CD14-positive monocyte (primary cell): ENCODE results near the gene MYO1E. TPM values are rescaled to one million over a fixed set of nuclear protein-coding genes. Genes with fewer than 3 reads are reported as not detected.
"Not testable (repeated sequence)": the region's sequence is repeated elsewhere in the genome, so short reads cannot be mapped to it uniquely, and the experiment has no call there.

Experiments used
- DNase-seq, 3 donors: peaks; one replicate each; pipeline ENCODE4 v3.0.0-alpha.2; 2011 to 2022
- H2AFZ ChIP-seq: 2 replicates; pipeline ENCODE4 v1.6.0; 2012; ENCODE audit warnings: mild to moderate bottlenecking, low read depth, low read length, inconsistent platforms; ENCODE audit not compliant: insufficient read depth, poor library complexity, severe bottlenecking
- H3K27ac ChIP-seq, 2 donors: 1 replicate in 1 of 2; 2 replicates in 1 of 2; pipeline ENCODE4 v1.5.1; 2012 to 2013; ENCODE audit warnings: low read length in 2 of 2, control low read depth in 1 of 2, inconsistent platforms in 1 of 2, low read depth in 1 of 2, mild to moderate bottlenecking in 1 of 2
- H3K27me3 ChIP-seq, 2 donors: one replicate each; pipeline versions ENCODE4 v1.6.0 to v1.6.1; 2011 to 2013; ENCODE audit warnings: low read length in 2 of 2; ENCODE audit not compliant: control insufficient read depth in 2 of 2, insufficient read depth in 2 of 2
- H3K36me3 ChIP-seq, 2 donors: replicated peaks in 1 of 2; 1 replicate in 1 of 2; 2 replicates in 1 of 2; pipeline versions ENCODE4 v1.5.1 to v1.6.1; 2012 to 2013; ENCODE audit warnings: low read length in 2 of 2, control low read depth in 1 of 2, inconsistent platforms in 1 of 2, mild to moderate bottlenecking in 1 of 2; ENCODE audit not compliant: insufficient read depth in 2 of 2, control insufficient read depth in 1 of 2
- H3K4me1 ChIP-seq, 2 donors: 1 replicate in 1 of 2; 2 replicates in 1 of 2; pipeline versions ENCODE4 v1.5.1 to v1.6.1; 2012 to 2013; ENCODE audit warnings: low read length in 2 of 2, control low read depth in 1 of 2, inconsistent platforms in 1 of 2, mild to moderate bottlenecking in 1 of 2, moderate library complexity in 1 of 2; ENCODE audit not compliant: insufficient read depth in 2 of 2, control insufficient read depth in 1 of 2
- H3K4me2 ChIP-seq: replicated peaks from 2 replicates; pipeline ENCODE3; 2012; ENCODE audit warnings: low read length, moderate library complexity, mild to moderate bottlenecking; ENCODE audit not compliant: poor library complexity, severe bottlenecking; ENCODE audit errors: extremely low read depth
- H3K4me3 ChIP-seq, 3 experiments: fragments of 200-600 bp in 1 of 3; sonication (generic) in 1 of 3; replicated peaks in 1 of 3; 1 replicate in 2 of 3; 2 replicates in 1 of 3; pipeline ENCODE4 v1.5.1; 2011 to 2013; ENCODE audit warnings: low read length in 3 of 3, mild to moderate bottlenecking in 3 of 3, control low read depth in 2 of 3, low read depth in 2 of 3, inconsistent platforms in 1 of 3, moderate library complexity in 1 of 3
- H3K79me2 ChIP-seq: 2 replicates; pipeline ENCODE4 v1.6.0; 2012; ENCODE audit warnings: mild to moderate bottlenecking, control low read depth, inconsistent platforms, low read length, moderate library complexity; ENCODE audit not compliant: insufficient read depth
- H3K9ac ChIP-seq: 2 replicates; pipeline ENCODE4 v1.6.0; 2017; ENCODE audit warnings: low read length, mild to moderate bottlenecking; ENCODE audit not compliant: insufficient read depth, poor library complexity, severe bottlenecking
- H3K9me3 ChIP-seq, 2 donors: replicated peaks in 1 of 2; 1 replicate in 1 of 2; 2 replicates in 1 of 2; pipeline versions ENCODE4 v1.5.1 to v1.6.1; 2012 to 2013; ENCODE audit warnings: low read length in 2 of 2, control low read depth in 1 of 2; ENCODE audit not compliant: control insufficient read depth in 1 of 2, insufficient read depth in 1 of 2
- H4K20me1 ChIP-seq: 2 replicates; pipeline ENCODE4 v1.6.0; 2012; ENCODE audit warnings: mild to moderate bottlenecking, low read length, control low read depth, moderate library complexity; ENCODE audit not compliant: insufficient read depth
- H3K27ac Mint-ChIP-seq, 7 donors: one replicate each; pipeline ENCODE4 v1.8.0; 2020; ENCODE audit warnings: mild to moderate bottlenecking in 7 of 7, mixed read lengths in 7 of 7, moderate library complexity in 6 of 7, inconsistent platforms in 2 of 7
- H3K27me3 Mint-ChIP-seq, 3 donors: one replicate each; pipeline ENCODE4 v1.8.0; 2021 to 2022; ENCODE audit warnings: low read depth in 3 of 3, mild to moderate bottlenecking in 3 of 3, mixed read lengths in 3 of 3, moderate library complexity in 3 of 3, inconsistent platforms in 1 of 3
- H3K36me3 Mint-ChIP-seq, 2 donors: one replicate each; pipeline ENCODE4 v1.8.0; 2020; ENCODE audit warnings: mixed read lengths in 2 of 2, inconsistent platforms in 1 of 2, mild to moderate bottlenecking in 1 of 2
- H3K4me1 Mint-ChIP-seq: one replicate; pipeline ENCODE4 v1.8.0; 2020; ENCODE audit warnings: mild to moderate bottlenecking, mixed read lengths
- H3K4me3 Mint-ChIP-seq, 2 donors: one replicate each; pipeline ENCODE4 v1.8.0; 2020; ENCODE audit warnings: mild to moderate bottlenecking in 2 of 2, mixed read lengths in 2 of 2, moderate library complexity in 1 of 2
- H3K9me3 Mint-ChIP-seq, 7 donors: one replicate each; pipeline ENCODE4 v1.8.0; 2020 to 2022; ENCODE audit warnings: mixed read lengths in 7 of 7, mild to moderate bottlenecking in 6 of 7, moderate library complexity in 6 of 7, inconsistent platforms in 2 of 7
- WGBS: methylation state at CpG from one replicate; pipeline ENCODE4 v1.1.5; 2013; ENCODE audit warnings: missing lambda C conversion rate; ENCODE audit not compliant: insufficient coverage; 5-methylcytosine and 5-hydroxymethylcytosine counted together
- intact Hi-C, 2 donors: fragments of 100-400 bp; cut with micrococcal nuclease; formaldehyde crosslinking; loops; one replicate each; pipeline versions ENCODE4 v1.15.0 to v1.15.1; 2023
- polyA plus RNA-seq, 3 donors: library from polyadenylated mRNA; depleted of rRNA in 1 of 3; unstranded in 2 of 3; stranded (reverse) in 1 of 3; fragments of 300-500 nt in 2 of 3; fragments of >200 nt in 1 of 3; fragmentation: Illumina TruSeq in 2 of 3; gene quantifications; 1 replicate in 2 of 3; 2 replicates in 1 of 3; pipeline ENCODE4 v1.2.3, GENCODE V29; 2012 to 2021
- TF ChIP-seq, protein P1 (sequence below): fragments of 200-600 bp; IDR thresholded peaks from one replicate; pipeline ENCODE4 v1.8.0; 2022; ENCODE audit warnings: antibody characterized with exemption, mild to moderate bottlenecking

MYO1E gene
- polyA plus RNA-seq, 3 donors: 5.5 to 16.2 (median 6.2) TPM

DNA sequence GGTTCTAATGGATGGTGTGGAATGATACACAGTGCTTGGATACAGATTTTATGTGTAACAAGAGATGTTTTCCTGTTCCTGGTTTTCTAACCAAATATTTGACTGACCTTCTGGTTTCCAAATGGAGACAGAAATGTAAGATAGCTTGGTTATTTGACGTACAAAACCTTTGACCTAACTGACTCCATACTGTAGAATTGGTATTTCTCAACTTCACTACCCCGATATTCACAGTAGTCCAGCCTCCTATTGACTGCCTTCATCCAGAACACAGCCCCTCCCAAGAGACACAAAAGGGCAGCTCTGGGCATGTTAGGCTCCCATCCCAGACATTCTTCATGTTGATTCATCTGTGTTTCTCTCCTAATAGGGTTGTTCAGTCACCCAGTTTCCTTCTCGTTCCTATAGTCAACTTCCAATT, 33.4 kb downstream of the MYO1E start:
- Histone ChIP-seq H3K27ac (no peak overlapping the region), H3K4me1 (no peaks in the 10 kb centered on the region), H3K9me3 (no peaks in the 10 kb centered on the region), H3K4me2 (no peak overlapping the region), H4K20me1 (no peaks in the 10 kb centered on the region), H3K36me3 (no peaks in the 10 kb centered on the region), H3K4me3 (no peak overlapping the region), H3K9ac (no peak overlapping the region), H2AFZ (no peak overlapping the region), H3K79me2 (no peaks in the 10 kb centered on the region), H3K27me3 (no peaks in the 10 kb centered on the region)
- H3K9me3 Mint-ChIP-seq: peaks cover 0 to 2% (median 0%) of the 10 kb centered on the region in 7 donors
- no peaks in the 10 kb centered on the region for H3K4me1 Mint-ChIP-seq
- TF ChIP-seq, protein P1, sequence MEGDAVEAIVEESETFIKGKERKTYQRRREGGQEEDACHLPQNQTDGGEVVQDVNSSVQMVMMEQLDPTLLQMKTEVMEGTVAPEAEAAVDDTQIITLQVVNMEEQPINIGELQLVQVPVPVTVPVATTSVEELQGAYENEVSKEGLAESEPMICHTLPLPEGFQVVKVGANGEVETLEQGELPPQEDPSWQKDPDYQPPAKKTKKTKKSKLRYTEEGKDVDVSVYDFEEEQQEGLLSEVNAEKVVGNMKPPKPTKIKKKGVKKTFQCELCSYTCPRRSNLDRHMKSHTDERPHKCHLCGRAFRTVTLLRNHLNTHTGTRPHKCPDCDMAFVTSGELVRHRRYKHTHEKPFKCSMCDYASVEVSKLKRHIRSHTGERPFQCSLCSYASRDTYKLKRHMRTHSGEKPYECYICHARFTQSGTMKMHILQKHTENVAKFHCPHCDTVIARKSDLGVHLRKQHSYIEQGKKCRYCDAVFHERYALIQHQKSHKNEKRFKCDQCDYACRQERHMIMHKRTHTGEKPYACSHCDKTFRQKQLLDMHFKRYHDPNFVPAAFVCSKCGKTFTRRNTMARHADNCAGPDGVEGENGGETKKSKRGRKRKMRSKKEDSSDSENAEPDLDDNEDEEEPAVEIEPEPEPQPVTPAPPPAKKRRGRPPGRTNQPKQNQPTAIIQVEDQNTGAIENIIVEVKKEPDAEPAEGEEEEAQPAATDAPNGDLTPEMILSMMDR: no peak
- H3K4me3 Mint-ChIP-seq: no peak overlapping the region
- DNase-seq: no peak
- intact Hi-C loops: no loop called here
- peaks cover 0 to 3% (median 1%) of the 10 kb centered on the region in 3 donors for H3K27me3 Mint-ChIP-seq
- no peaks in the 10 kb centered on the region for H3K36me3 Mint-ChIP-seq
- peak overlapping the region in 1 of 7 donors; percentile 30 for H3K27ac Mint-ChIP-seq
- WGBS: 100% methylated on average over 1 of the region's 3 CpGs

DNA sequence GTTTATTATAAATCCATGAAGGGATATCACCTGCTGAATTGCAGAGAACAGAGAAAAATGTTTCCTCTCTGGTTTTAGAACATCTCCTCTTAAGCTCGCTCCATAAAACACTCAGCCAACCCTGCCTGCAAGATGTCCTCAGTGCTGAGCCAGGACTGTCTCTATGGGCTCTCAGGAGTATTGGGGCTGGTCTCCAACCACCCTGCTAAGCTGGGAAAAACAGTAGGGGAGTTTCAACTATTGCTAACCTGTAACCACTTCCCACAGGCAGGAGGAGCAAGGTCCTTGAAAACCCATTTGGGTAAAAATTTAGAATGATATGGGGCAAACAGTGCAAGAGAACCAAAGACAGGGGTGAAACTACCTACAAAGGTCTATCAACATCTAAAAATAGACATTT, 34.3 kb downstream of the MYO1E start:
- no peak for DNase-seq
- H3K36me3 ChIP-seq: no peaks in the 10 kb centered on the region
- no CpG with 5 or more reads among the region's 1 CpG for WGBS
- no peaks in the 10 kb centered on the region for H3K27me3 ChIP-seq
- H3K27ac ChIP-seq: no peak overlapping the region
- H3K4me3 ChIP-seq: no peak overlapping the region
- intact Hi-C loops: no loop called here
- Mint-ChIP-seq H3K4me3 (no peak overlapping the region), H3K36me3 (no peaks in the 10 kb centered on the region), H3K27me3 (peaks cover 0 to 3% (median 1%) of the 10 kb centered on the region in 3 donors), H3K9me3 (peaks cover 0 to 2% (median 0%) of the 10 kb centered on the region in 7 donors), H3K27ac (no peak overlapping the region), H3K4me1 (peaks cover 6% of the 10 kb centered on the region)
- TF ChIP-seq, protein P1: no peak
- no peak overlapping the region for H3K4me2 ChIP-seq
- H2AFZ ChIP-seq: no peak overlapping the region
- H3K79me2 ChIP-seq: no peaks in the 10 kb centered on the region
- H4K20me1 ChIP-seq: peaks cover under 1% of the 10 kb centered on the region
- no peaks in the 10 kb centered on the region for H3K9me3 ChIP-seq
- no peak overlapping the region for H3K9ac ChIP-seq
- H3K4me1 ChIP-seq: peaks cover 0 to 6% of the 10 kb centered on the region in 2 donors

DNA sequence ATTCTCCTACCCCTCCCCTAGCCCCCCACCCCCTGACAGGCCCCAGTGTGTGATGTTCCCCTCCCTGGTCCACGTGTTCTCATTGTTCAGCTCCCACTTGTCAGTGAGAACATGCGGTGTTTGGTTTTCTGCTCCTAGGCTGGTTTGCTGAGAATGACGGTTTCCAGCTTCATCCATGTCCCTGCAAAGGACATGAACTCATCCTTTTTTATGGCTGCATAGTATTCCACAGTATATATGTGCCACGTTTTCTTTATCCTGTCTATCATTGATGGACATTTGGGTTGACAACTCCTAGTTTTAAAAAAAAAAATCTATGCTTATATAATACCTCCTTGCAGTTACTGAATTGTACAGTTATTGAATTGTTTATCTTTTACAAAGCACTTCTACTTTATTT, 35.9 kb downstream of the MYO1E start:
- H3K36me3 ChIP-seq, H3K36me3 Mint-ChIP-seq, H3K4me3 ChIP-seq, H2AFZ ChIP-seq, DNase-seq, H3K4me1 Mint-ChIP-seq, H3K79me2 ChIP-seq, H3K9me3 ChIP-seq, H3K27me3 ChIP-seq, H3K27ac ChIP-seq, H3K9ac ChIP-seq, H3K9me3 Mint-ChIP-seq, H3K4me3 Mint-ChIP-seq, intact Hi-C loops, H3K27me3 Mint-ChIP-seq, H3K4me1 ChIP-seq, H3K4me2 ChIP-seq: not testable (repeated sequence)
- peak overlapping the region in 1 of 7 donors; percentile 35 for H3K27ac Mint-ChIP-seq
- 100% methylated on average over 2 of the region's 4 CpGs for WGBS
- H4K20me1 ChIP-seq: peaks cover 10% of the 10 kb centered on the region
